ENCODE data around the gene CWC27. TPM values are rescaled to one million over a fixed set of nuclear protein-coding genes. Genes with fewer than 3 reads are reported as not detected.

The CWC27 gene
- total and polyA plus RNA-seq, 2 donors, result 16.4 to 21.8 TPM

GRCh38 chr5:64968591-64969110 lies 199.9 kb downstream of the CWC27 start:
- no peak for DNase-seq (ENCODE audit: extremely low spot score)
- H3K36me3 ChIP-seq (ENCODE audit: insufficient read depth), result no peaks in the 10 kb centered on the region
- H3K27ac ChIP-seq (ENCODE audit: low read depth), result no peak overlapping the region
- no peaks in the 10 kb centered on the region for H3K4me1 ChIP-seq (ENCODE audit: insufficient read depth)
- H3K4me3 ChIP-seq (ENCODE audit: low read depth, low read length), result no peak overlapping the region
- WGBS, result 100% methylated on average over 1 of the region's 1 CpG

GRCh38 chr5:64969578-64969977 lies 200.8 kb downstream of the CWC27 start:
- H3K27ac ChIP-seq (ENCODE audit: low read depth), result no peak overlapping the region
- H3K4me1 ChIP-seq (ENCODE audit: insufficient read depth), result no peaks in the 10 kb centered on the region
- H3K36me3 ChIP-seq (ENCODE audit: insufficient read depth), result no peaks in the 10 kb centered on the region
- WGBS, result 75% methylated on average over 5 of the region's 5 CpGs
- no peak for DNase-seq (ENCODE audit: extremely low spot score)
- H3K4me3 ChIP-seq (ENCODE audit: low read depth, low read length), result no peak overlapping the region

GRCh38 chr5:64971513-64971912 lies 202.8 kb downstream of the CWC27 start:
- Histone ChIP-seq H3K4me3 (ENCODE audit: low read depth, low read length) (no peak overlapping the region), H3K36me3 (ENCODE audit: insufficient read depth) (no peaks in the 10 kb centered on the region), H3K27ac (ENCODE audit: low read depth) (no peak overlapping the region), H3K4me1 (ENCODE audit: insufficient read depth) (no peaks in the 10 kb centered on the region)
- 49% methylated on average over 2 of the region's 2 CpGs for WGBS
- no peak for DNase-seq (ENCODE audit: extremely low spot score)

- no peak overlapping the region for H3K27ac ChIP-seq (ENCODE audit: low read depth)
- H3K36me3 ChIP-seq (ENCODE audit: insufficient read depth), result no peaks in the 10 kb centered on the region
- H3K4me3 ChIP-seq (ENCODE audit: low read depth, low read length), result no peak overlapping the region
- no peaks in the 10 kb centered on the region for H3K4me1 ChIP-seq (ENCODE audit: insufficient read depth)
- 92% methylated on average over 3 of the region's 3 CpGs for WGBS
- DNase-seq (ENCODE audit: extremely low spot score), result no peak
Observed at GRCh38 chr5:64971990-64972389, 203.3 kb downstream of the CWC27 start.

- Histone ChIP-seq H3K27ac (ENCODE audit: low read depth) (no peak overlapping the region), H3K4me1 (ENCODE audit: insufficient read depth) (no peaks in the 10 kb centered on the region), H3K36me3 (ENCODE audit: insufficient read depth) (no peaks in the 10 kb centered on the region), H3K4me3 (ENCODE audit: low read depth, low read length) (no peak overlapping the region)
- DNase-seq (ENCODE audit: extremely low spot score), result no peak
Observed at GRCh38 chr5:64972591-64972990, 203.9 kb downstream of the CWC27 start.

- no peak overlapping the region for H3K27ac ChIP-seq (ENCODE audit: low read depth)
- H3K4me1 ChIP-seq (ENCODE audit: insufficient read depth), result no peaks in the 10 kb centered on the region
- no peak for DNase-seq (ENCODE audit: extremely low spot score)
- H3K36me3 ChIP-seq (ENCODE audit: insufficient read depth), result no peaks in the 10 kb centered on the region
- no peak overlapping the region for H3K4me3 ChIP-seq (ENCODE audit: low read depth, low read length)
- 64% methylated on average over 2 of the region's 2 CpGs for WGBS
Observed at GRCh38 chr5:64973215-64973614, 204.5 kb downstream of the CWC27 start.

GRCh38 chr5:64977779-64978178 lies 209.0 kb downstream of the CWC27 start:
- H3K36me3 ChIP-seq (ENCODE audit: insufficient read depth), result peaks cover 2% of the 10 kb centered on the region
- no peak overlapping the region for H3K27ac ChIP-seq (ENCODE audit: low read depth)
- peak; percentile 26 for DNase-seq (ENCODE audit: extremely low spot score)
- H3K4me1 ChIP-seq (ENCODE audit: insufficient read depth), result no peaks in the 10 kb centered on the region
- 69% methylated on average over 1 of the region's 1 CpG for WGBS
- no peak overlapping the region for H3K4me3 ChIP-seq (ENCODE audit: low read depth, low read length)

GRCh38 chr5:64978546-64978945 lies 209.8 kb downstream of the CWC27 start:
- 74% methylated on average over 2 of the region's 2 CpGs for WGBS
- Histone ChIP-seq H3K36me3 (ENCODE audit: insufficient read depth) (peaks cover 2% of the 10 kb centered on the region), H3K27ac (ENCODE audit: low read depth) (no peak overlapping the region), H3K4me1 (ENCODE audit: insufficient read depth) (no peaks in the 10 kb centered on the region), H3K4me3 (ENCODE audit: low read depth, low read length) (no peak overlapping the region)
- no peak for DNase-seq (ENCODE audit: extremely low spot score)

GRCh38 chr5:64979531-64979930 lies 210.8 kb downstream of the CWC27 start:
- H3K4me1 ChIP-seq (ENCODE audit: insufficient read depth), result no peaks in the 10 kb centered on the region
- H3K27ac ChIP-seq (ENCODE audit: low read depth), result no peak overlapping the region
- no peak overlapping the region for H3K4me3 ChIP-seq (ENCODE audit: low read depth, low read length)
- 77% methylated on average over 3 of the region's 3 CpGs for WGBS
- peaks cover 2% of the 10 kb centered on the region for H3K36me3 ChIP-seq (ENCODE audit: insufficient read depth)
- no peak for DNase-seq (ENCODE audit: extremely low spot score)

GRCh38 chr5:64980176-64980575 lies 211.4 kb downstream of the CWC27 start:
- DNase-seq (ENCODE audit: extremely low spot score), result no peak
- H3K36me3 ChIP-seq (ENCODE audit: insufficient read depth), result peaks cover 2% of the 10 kb centered on the region
- WGBS, result 90% methylated on average over 2 of the region's 2 CpGs
- H3K4me3 ChIP-seq (ENCODE audit: low read depth, low read length), result no peak overlapping the region
- no peak overlapping the region for H3K27ac ChIP-seq (ENCODE audit: low read depth)
- H3K4me1 ChIP-seq (ENCODE audit: insufficient read depth), result no peaks in the 10 kb centered on the region

- Histone ChIP-seq H3K27ac (ENCODE audit: low read depth) (no peak overlapping the region), H3K36me3 (ENCODE audit: insufficient read depth) (no peaks in the 10 kb centered on the region), H3K4me1 (ENCODE audit: insufficient read depth) (no peaks in the 10 kb centered on the region), H3K4me3 (ENCODE audit: low read depth, low read length) (no peak overlapping the region)
- DNase-seq (ENCODE audit: extremely low spot score), result no peak
- 99% methylated on average over 1 of the region's 1 CpG for WGBS
Observed at GRCh38 chr5:64987768-64988167, 219.0 kb downstream of the CWC27 start.

GRCh38 chr5:65009207-65009606 lies 240.5 kb downstream of the CWC27 start:
- WGBS, result 91% methylated on average over 1 of the region's 1 CpG
- Histone ChIP-seq H3K4me3 (ENCODE audit: low read depth, low read length) (no peak overlapping the region), H3K36me3 (ENCODE audit: insufficient read depth) (no peaks in the 10 kb centered on the region), H3K27ac (ENCODE audit: low read depth) (no peak overlapping the region), H3K4me1 (ENCODE audit: insufficient read depth) (no peaks in the 10 kb centered on the region)
- no peak for DNase-seq (ENCODE audit: extremely low spot score)

- DNase-seq (ENCODE audit: extremely low spot score), result no peak
- Histone ChIP-seq H3K4me3 (ENCODE audit: low read depth, low read length) (no peak overlapping the region), H3K36me3 (ENCODE audit: insufficient read depth) (no peaks in the 10 kb centered on the region), H3K4me1 (ENCODE audit: insufficient read depth) (no peaks in the 10 kb centered on the region), H3K27ac (ENCODE audit: low read depth) (no peak overlapping the region)
- 93% methylated on average over 1 of the region's 1 CpG for whole genome bisulfite sequencing
Observed at GRCh38 chr5:65010841-65011240, 242.1 kb downstream of the CWC27 start.

GRCh38 chr5:65012301-65012892 lies 243.7 kb downstream of the CWC27 start:
- no peak for DNase-seq (ENCODE audit: extremely low spot score)
- no peaks in the 10 kb centered on the region for H3K36me3 ChIP-seq (ENCODE audit: insufficient read depth)
- no peak overlapping the region for H3K4me3 ChIP-seq (ENCODE audit: low read depth, low read length)
- H3K27ac ChIP-seq (ENCODE audit: low read depth), result no peak overlapping the region
- H3K4me1 ChIP-seq (ENCODE audit: insufficient read depth), result no peaks in the 10 kb centered on the region
- WGBS, result 27% methylated on average over 4 of the region's 4 CpGs

- Histone ChIP-seq H3K4me1 (ENCODE audit: insufficient read depth) (no peaks in the 10 kb centered on the region), H3K27ac (ENCODE audit: low read depth) (no peak overlapping the region)
- no peak for DNase-seq (ENCODE audit: extremely low spot score)
Observed at GRCh38 chr5:65013166-65013565, 244.4 kb downstream of the CWC27 start.

More at GRCh38 chr5:65013166-65013565, 244.4 kb downstream of the CWC27 start:
- H3K4me3 ChIP-seq (ENCODE audit: low read depth, low read length), result no peak overlapping the region
- H3K36me3 ChIP-seq (ENCODE audit: insufficient read depth), result no peaks in the 10 kb centered on the region
- 88% methylated on average over 1 of the region's 1 CpG for WGBS

All from urinary bladder (tissue), 4 donors.